Upper lobe of right lung (tissue), 1 donor: ENCODE data around the gene COMMD1. TPM values are rescaled to one million over a fixed set of nuclear protein-coding genes. Genes with fewer than 3 reads are reported as not detected.
"Not testable (repeated sequence)": the region's sequence is repeated elsewhere in the genome, so short reads cannot be mapped to it uniquely, and the experiment has no call there.

Experiments
- ATAC-seq: fragments of 200-7000 bp; cut with Tn5 transposase; one replicate; pipeline ENCODE4 v1.9.1; 2020; ENCODE audit warnings: mild to moderate bottlenecking, moderate library complexity
- DNase-seq: peaks from one replicate; pipeline ENCODE4 v3.0.0-alpha.2; 2020
- H3K27ac ChIP-seq: fragments of 200-600 bp; one replicate; pipeline ENCODE4 v1.8.0; 2022
- H3K27me3 ChIP-seq: fragments of 200-600 bp; one replicate; pipeline ENCODE4 v1.8.0; 2022; ENCODE audit warnings: mild to moderate bottlenecking
- H3K36me3 ChIP-seq: fragments of 200-600 bp; one replicate; pipeline ENCODE4 v1.8.0; 2022
- H3K4me1 ChIP-seq: fragments of 200-600 bp; one replicate; pipeline ENCODE4 v1.8.0; 2022
- H3K4me3 ChIP-seq: fragments of 200-600 bp; one replicate; pipeline ENCODE4 v1.8.0; 2022; ENCODE audit warnings: mild to moderate bottlenecking
- H3K9me3 ChIP-seq: fragments of 200-600 bp; one replicate; pipeline ENCODE4 v1.8.0; 2022
- intact Hi-C: fragments of 100-400 bp; cut with DNase I; formaldehyde crosslinking; loops from one replicate; pipeline ENCODE4 v1.11.0; 2022
- long read RNA-seq: library from polyadenylated mRNA; unstranded; transcript quantifications from one replicate; pipeline ENCODE4 v2.0.0, GENCODE V29; 2021
- total RNA-seq: library from RNA; stranded (reverse); fragmentation: NEBNext Ultra II Directional; extraction: Animal tissue kit (Norgen Biotek cat#: 25700); gene quantifications from one replicate; pipeline ENCODE4 v1.2.1, GENCODE V29; 2021
- TF ChIP-seq, protein P1 (sequence below): fragments of 200-600 bp; IDR thresholded peaks from one replicate; pipeline ENCODE4 v1.8.0; 2022; ENCODE audit warnings: antibody characterized with exemption
- donor health status: DM: no; HTN: yes; CAD: no; lungs with severe emphysema.

The COMMD1 gene
- 30.3 TPM for total RNA-seq
- long read RNA-seq, transcript COMMD1-201 (3 exons, 911 nt): major isoform, 13 of 17 reads
- long read RNA-seq, partial matches to known transcripts: 0 of 17 reads
- long read RNA-seq, other reads (novel, unspliced or antisense): 2 of 17 reads

GRCh38 chr2:61905372-61906185, at the start of gene COMMD1:
COMMD1 (plus strand) TSS chr2:61905674; CDS start chr2:61905679, 5 bp downstream.
- Histone ChIP-seq H3K4me1 (peaks cover 20% of the 10 kb centered on the region), H3K36me3 (no peaks in the 10 kb centered on the region), H3K27me3 (no peaks in the 10 kb centered on the region), H3K27ac (peak within 1 kb of the TSS; percentile 76), H3K4me3 (peak within 1 kb of the TSS; percentile 88), H3K9me3 (no peaks in the 10 kb centered on the region)
- intact Hi-C loops: no loop called here
- TF ChIP-seq, protein P1, sequence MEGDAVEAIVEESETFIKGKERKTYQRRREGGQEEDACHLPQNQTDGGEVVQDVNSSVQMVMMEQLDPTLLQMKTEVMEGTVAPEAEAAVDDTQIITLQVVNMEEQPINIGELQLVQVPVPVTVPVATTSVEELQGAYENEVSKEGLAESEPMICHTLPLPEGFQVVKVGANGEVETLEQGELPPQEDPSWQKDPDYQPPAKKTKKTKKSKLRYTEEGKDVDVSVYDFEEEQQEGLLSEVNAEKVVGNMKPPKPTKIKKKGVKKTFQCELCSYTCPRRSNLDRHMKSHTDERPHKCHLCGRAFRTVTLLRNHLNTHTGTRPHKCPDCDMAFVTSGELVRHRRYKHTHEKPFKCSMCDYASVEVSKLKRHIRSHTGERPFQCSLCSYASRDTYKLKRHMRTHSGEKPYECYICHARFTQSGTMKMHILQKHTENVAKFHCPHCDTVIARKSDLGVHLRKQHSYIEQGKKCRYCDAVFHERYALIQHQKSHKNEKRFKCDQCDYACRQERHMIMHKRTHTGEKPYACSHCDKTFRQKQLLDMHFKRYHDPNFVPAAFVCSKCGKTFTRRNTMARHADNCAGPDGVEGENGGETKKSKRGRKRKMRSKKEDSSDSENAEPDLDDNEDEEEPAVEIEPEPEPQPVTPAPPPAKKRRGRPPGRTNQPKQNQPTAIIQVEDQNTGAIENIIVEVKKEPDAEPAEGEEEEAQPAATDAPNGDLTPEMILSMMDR: no peak
- DNase-seq (peak; percentile 92), ATAC-seq (peak; percentile 100)

DNA sequence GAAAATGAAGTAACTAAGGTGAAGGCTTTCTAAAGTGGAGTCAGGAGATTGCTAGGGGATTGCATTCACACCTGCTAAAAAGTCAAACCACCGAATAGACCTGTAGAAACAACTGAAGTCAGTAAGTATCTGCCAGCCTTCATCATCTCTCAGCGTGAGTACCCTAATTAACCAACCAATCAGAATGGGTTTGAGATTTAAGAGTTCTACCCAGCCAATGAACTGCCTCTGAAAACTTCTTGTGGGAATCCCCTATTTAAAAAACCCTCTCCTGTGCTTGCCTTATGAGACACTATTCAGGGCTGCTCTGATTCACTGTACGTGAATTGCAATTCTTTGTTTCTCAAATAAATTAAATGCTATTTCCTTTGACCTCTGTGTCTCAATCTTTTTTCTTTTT, 48.2 kb upstream of the COMMD1 start:
- no peaks in the 10 kb centered on the region for H3K27me3 ChIP-seq
- no peak overlapping the region for H3K4me3 ChIP-seq
- peaks cover 10% of the 10 kb centered on the region for H3K4me1 ChIP-seq
- DNase-seq (no peak), ATAC-seq (no peak)
- H3K36me3 ChIP-seq: no peaks in the 10 kb centered on the region
- no peak overlapping the region for H3K27ac ChIP-seq
- TF ChIP-seq, protein P1: no peak
- intact Hi-C loops: no loop called here
- no peaks in the 10 kb centered on the region for H3K9me3 ChIP-seq

DNA sequence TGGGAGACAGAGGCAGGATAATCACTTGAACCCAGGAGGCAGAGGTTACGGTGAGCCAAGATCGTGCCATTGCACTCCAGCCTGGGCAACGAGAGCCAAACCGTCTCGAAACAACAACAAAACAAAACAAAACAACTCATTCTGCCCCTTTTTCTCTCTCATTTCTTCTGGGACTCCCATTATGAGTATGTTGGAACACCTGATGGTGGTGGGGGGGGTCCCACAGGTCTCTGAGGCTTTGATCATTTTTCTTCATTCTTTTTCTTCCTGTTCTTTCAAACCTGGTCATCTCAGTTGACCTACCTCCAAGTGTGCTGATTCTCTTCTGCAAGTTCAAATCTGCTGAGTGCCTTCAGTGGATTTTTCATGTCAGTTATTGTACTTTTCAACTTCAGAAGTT, 43.4 kb upstream of the COMMD1 start:
- H3K36me3 ChIP-seq: peaks cover 14% of the 10 kb centered on the region
- TF ChIP-seq, protein P1: no peak
- no peak overlapping the region for H3K27ac ChIP-seq
- ATAC-seq: no peak
- intact Hi-C loops: no loop called here
- no peaks in the 10 kb centered on the region for H3K4me1 ChIP-seq
- no peak for DNase-seq
- no peaks in the 10 kb centered on the region for H3K9me3 ChIP-seq
- no peak overlapping the region for H3K4me3 ChIP-seq
- no peaks in the 10 kb centered on the region for H3K27me3 ChIP-seq

DNA sequence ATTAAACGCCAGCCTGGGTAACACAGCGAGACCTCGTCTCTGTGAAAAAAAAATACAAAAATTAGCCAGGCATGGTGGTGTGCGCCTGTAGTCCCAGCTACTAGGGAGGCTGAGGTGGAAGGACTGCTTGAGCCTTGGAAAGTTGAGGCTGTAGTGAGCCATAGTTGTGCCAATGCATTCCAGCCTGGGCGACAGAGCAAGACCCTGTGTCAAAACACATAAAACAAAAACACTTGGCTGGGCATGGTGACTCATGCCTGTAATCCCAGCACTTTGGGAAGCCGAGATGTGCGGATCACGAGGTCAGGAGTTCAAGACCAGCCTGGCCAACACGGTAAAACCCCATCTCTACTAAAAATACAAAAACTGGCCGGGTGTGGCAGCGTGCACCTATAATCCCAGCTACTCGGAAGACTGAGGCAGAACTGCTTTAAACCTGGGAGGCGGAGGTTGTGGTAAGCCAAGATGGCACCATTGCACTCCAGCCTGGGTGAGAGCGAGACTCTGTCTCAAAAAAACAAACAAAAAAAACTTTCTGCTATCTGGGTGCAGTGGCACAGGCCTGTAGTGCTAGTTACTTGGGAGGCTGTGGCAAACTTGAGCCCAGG, 38.9 kb upstream of the COMMD1 start:
- H3K27ac ChIP-seq, H3K4me1 ChIP-seq, H3K9me3 ChIP-seq, H3K27me3 ChIP-seq, intact Hi-C loops, ATAC-seq, DNase-seq, H3K4me3 ChIP-seq: not testable (repeated sequence)
- H3K36me3 ChIP-seq: peaks cover 59% of the 10 kb centered on the region

DNA sequence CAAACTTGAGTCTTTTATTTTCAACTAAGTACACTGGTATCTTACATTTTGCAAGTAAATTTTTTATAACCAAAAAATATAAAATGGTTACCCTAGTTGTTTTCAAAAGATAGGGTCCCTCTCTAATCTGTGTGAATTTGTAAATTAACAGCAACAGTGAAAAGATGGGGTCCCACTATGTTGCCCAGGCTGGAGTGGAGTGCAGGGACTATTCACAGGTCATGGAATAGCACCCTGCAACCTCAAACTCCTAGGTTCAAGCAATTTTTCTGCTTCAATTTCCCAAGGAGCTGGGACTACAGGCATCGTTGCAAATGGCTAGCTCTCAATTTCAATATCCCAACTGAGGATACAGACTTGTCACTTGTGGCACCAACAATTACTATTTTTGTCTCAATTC, 29.1 kb upstream of the COMMD1 start:
- H3K36me3 ChIP-seq: peaks cover 100% of the 10 kb centered on the region
- H3K27ac ChIP-seq: no peak overlapping the region
- DNase-seq (no peak), ATAC-seq (no peak)
- TF ChIP-seq, protein P1: no peak
- no peaks in the 10 kb centered on the region for H3K4me1 ChIP-seq
- H3K4me3 ChIP-seq: no peak overlapping the region
- H3K27me3 ChIP-seq: no peaks in the 10 kb centered on the region
- intact Hi-C loops: no loop called here
- H3K9me3 ChIP-seq: no peaks in the 10 kb centered on the region
